Measurements from ENCODE around the gene NSMF.

Gene NSMF, protein sequence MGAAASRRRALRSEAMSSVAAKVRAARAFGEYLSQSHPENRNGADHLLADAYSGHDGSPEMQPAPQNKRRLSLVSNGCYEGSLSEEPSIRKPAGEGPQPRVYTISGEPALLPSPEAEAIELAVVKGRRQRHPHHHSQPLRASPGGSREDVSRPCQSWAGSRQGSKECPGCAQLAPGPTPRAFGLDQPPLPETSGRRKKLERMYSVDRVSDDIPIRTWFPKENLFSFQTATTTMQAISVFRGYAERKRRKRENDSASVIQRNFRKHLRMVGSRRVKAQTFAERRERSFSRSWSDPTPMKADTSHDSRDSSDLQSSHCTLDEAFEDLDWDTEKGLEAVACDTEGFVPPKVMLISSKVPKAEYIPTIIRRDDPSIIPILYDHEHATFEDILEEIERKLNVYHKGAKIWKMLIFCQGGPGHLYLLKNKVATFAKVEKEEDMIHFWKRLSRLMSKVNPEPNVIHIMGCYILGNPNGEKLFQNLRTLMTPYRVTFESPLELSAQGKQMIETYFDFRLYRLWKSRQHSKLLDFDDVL

DNA sequence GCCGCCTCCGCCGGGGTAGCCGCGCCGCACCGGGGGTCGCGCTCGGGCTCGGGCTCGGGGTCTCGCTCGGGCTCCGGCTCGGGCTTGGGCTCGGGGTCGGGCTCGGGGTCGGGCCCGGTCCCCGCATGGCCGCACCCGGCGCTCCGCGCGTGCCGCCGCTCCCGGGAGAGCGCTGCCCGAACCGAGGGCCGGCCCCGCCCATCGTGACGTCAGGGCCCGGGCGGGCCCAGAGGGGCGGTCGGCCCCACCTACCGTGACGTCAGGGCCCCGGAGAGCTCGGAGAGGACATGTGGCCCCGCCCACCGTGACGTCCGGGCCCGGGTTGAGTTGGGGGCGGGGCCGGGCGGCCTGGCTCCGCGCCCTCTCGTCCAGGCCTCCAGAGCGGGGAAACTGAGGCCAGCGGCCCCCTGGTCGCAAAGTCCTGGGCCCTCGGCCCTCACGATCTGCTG lies at the start of gene NSMF:
NSMF (minus strand) TSS at position 183 of the 449 bp plus-strand sequence. CDS start 232 bp downstream, outside the sequence.
- peak; percentile 93 for DNase-seq

DNA sequence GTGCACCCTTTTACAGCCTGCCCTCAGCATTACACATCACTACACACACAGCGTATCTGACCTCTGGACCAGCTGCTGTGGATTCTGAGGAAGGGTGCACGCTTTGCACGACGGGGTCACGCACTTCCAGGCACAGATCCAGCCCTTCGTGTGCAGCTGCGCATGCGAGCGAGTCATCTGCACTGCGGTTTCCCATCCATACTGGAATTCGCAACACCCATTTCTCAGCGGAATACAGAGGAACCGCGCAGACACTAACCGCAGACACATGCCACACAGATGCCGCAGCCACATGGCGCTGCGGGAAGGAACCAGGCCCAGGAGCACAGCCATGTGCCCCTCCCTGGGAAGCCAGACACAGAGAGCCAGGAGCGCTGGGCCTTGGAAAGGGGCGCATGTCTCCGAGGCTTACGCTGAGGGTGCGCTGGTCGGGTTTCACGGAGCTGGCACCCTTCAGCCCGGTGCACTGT lies 47.6 kb upstream of the NSMF start:
- peak; percentile 31 for DNase-seq

DNA sequence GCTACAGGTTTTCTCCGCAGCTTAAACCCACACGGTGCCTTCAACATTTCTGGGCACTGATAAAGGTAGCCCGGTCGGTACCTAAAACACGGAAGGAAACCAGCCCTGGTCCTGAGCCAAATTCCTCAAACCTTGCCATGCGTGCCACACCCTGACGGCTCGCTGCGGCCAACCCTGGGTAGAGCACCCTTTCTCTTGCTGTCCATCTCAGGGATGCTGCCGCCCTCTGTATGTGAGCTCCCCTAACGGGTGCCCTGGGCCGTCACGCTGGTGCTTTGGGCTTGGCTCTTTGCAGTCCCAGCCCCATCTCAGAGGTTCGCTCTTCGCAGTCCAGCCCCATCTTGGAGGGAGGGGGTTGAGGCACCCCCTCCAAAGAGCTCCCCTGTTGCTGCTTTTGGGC lies 47.1 kb upstream of the NSMF start:
- peak; percentile 8 for DNase-seq

DNA sequence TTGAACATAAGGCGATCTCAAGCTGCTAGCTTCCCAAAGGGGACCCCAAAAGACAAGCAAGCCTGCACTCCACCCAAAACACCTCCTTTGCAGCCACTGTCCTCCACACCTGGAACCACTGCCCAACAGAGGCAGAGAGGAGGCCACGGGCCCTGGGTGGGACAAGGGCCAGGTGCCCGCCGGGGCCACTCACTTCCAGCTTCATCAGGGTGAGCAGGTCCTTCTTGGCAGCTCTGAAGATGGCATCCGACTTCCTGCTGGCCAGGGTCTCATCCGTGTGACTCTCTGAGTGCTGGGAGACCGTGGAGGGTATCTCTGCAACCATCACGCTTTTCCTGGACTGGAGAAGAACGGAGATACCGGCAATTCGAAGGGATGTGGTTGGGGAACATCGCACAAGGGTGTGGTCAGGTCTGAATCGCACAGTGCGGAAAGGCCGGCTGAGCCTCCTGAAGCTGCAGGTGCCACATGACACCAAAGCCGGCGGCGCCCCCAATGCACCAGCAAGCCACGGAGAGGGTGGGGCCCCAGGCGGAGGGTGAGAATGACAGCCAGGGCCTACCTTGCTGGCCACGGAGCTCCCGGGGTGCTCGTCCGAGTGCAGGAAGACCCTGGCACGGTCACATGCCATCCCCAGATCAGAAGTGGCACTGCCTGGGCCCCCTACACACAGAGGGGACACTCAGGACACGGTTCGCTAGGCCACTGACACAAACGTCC lies 46.4 kb upstream of the NSMF start:
- peak; percentile 13 for DNase-seq

DNA sequence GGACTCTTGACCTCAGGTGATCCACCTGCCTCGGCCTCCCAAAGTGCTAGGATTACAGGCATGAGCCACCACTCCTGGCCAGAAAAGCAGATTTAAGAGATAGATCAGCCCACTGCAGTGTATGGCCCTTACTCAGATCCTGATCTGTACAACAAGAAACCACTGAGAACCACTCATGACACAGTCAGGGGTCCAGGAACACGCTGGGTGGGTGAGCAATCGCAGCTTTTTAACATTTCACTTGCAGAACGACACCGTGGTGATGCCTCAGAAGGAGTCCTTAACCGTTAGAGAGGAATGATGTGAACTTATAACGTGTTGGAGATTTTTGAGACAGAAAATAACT lies 45.3 kb upstream of the NSMF start:
- DNase-seq = peak; percentile 9

DNA sequence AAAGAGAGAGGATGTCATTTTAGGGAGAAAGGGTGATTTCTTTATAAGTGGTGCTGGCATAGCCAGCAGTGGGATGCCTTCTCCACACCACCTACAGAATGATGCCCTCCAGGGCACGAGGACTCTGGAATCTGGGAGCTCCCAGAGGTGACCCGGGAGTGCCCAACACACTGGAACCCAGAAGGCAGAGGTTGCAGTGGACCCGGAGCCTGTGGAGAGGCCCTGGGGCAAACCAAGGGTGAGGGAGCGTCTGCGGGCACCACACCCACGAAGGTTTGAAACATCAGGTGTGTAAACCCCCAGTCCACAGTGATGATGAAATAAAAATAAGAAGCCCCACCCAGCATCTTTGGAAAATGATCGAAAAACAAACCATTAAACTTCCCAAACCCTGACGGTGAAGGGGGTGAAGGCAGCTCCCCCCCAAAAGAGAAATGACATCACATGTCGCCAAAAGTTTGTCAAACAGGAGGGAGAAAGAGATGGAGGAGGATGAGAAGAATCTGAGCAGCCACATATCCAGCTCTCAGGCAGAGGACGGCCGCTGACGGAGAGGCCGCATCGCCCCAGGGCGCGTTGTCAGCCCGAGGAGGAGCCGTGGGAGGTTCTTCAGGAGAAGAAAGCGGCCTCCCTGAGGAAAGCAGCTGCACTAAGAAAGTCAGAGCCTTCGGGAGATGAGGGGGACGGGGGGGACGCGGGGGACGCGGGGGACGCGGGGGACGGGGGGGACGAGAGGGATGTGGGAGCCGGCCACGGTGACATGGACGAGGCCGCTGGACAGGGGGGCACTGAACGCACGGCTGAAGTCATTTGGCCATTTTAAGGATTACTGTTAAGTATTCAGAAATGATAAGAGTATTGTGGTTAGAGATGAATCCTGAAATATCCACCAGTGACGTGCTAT lies 43.1 kb upstream of the NSMF start:
- DNase-seq = no peak

DNA sequence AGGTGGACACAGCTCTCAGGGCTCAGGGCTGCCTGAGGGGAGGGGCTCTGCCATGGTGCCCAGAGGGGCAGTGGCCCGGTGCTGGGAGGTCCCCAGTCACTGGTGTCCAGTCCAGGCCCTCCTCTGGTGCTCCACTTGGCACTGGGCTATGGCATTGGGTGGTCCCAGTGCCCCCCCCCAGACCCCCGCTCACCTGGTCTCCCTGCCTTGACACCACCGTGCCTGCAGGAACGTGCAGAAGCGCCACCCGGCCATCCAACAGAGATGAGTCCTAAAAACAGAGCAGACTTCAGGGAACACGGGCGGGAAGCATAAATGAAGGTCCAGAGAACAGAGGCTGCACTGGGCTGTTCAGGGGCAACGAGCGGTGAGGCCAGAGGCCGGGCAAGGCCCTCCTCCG lies 42.3 kb upstream of the NSMF start:
- no peak for DNase-seq

DNA sequence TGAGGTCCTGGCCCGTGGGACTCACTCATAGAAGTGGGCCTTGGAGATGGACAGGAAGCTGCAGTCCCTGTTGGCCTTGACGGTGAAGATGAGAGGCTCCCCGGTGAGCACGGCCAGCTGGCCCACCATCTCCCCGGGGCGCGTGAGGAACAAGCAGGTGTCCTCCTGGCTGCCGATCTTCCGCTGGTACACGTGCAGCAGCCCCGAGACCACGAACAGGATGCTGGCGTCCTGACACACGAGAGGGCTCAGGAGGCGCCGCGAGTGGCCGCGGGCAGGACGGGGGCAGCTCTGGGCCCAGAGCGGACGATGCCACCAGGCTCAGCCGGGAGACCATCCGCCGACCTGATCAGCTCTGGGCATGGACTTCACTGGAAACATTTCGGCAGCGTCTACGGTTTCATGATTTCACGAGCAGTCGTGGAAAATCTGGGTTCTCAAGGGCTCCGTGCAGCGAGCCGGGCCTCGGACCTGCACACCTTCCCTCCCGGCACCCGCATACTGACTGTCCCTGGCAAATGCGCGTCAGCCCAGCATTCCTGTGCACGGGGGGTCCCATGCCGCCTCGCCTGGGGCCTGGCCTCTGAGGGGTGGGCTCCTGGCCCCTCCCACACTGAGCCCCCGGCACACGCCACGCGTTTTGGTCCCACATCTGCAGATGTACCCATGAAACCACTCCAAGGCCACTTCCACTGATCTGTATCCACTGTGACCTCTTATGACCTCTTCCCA lies 41.7 kb upstream of the NSMF start:
- no peak for DNase-seq

DNA sequence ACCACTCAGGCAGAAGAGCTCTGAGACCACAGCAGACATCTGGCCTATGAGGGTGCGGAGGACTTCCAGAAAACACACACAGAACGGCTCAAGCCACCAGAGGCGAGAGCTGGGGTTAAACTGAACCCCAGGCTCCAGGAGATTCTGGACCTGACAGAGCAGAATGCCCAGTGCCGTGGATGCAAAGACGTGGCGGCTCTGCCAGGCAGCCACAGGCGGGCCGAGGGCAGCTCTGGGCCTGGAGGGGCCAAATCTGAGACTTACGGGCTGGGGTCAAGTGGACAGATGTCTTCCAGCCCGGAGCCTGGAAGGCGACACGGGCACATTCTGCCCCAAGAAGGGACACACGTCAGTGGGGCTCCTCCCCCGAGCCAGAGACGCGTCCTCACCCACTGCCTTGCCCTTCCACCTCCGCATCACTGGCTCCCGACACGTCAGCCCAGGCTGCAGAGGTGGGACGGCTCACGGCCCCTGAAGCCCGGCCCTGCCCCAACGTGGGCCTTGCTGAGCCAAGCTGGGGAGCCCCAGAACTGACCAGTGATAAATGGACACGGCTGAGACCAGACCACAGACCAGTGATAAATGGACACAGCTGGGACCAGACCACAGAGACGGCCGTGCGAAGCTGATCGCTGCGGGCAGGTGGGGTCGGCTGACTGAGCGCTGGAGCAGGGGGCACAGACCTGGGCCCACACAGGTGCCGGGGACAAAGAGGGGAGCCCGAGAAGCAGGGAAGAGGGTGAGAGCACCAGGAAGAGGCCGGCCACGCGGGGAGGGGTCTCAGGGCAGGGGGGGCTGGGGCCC lies 40.9 kb upstream of the NSMF start:
- DNase-seq = no peak

DNA sequence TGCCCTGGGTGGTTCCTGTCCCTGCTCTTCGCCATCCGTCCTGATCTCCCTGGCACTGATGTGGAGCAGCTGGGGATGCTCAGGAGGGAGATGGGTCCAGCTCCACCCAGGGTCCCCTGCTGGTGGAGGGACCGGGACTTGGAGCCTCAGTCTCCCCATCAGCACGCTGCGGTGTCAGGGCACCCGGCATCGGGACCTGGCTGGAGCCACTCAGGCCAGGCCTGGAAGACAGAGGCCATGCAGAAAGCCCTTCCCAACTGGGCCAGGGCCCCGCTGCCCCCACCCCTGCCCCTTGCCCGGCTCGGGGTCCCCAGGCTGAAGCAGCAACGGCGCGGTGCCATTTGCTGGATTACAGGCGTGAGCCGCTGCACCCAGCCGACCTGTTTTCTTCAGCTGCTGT lies 40.3 kb upstream of the NSMF start:
- no peak for DNase-seq

DNA sequence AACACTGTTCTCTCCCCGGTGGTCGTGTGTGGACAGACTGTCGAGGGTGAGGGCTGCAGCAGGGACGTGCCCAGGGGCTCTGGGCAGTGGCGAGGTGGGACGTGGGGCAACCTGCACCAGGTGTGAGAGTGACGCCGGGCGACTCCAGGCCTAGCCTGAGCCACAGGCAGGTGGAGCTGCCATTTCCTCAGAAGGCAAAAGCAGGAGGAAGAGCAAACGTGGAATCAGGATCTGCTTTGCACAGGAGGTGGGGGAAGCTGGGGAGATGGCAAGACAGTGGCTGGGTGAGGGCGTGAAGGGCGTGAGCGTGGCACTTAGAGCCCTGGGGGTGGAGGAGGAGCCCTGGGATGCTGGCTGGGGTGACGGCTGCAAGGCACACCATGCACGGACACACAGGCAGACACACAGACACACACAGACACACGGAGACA lies 39.6 kb upstream of the NSMF start:
- DNase-seq = no peak

DNA sequence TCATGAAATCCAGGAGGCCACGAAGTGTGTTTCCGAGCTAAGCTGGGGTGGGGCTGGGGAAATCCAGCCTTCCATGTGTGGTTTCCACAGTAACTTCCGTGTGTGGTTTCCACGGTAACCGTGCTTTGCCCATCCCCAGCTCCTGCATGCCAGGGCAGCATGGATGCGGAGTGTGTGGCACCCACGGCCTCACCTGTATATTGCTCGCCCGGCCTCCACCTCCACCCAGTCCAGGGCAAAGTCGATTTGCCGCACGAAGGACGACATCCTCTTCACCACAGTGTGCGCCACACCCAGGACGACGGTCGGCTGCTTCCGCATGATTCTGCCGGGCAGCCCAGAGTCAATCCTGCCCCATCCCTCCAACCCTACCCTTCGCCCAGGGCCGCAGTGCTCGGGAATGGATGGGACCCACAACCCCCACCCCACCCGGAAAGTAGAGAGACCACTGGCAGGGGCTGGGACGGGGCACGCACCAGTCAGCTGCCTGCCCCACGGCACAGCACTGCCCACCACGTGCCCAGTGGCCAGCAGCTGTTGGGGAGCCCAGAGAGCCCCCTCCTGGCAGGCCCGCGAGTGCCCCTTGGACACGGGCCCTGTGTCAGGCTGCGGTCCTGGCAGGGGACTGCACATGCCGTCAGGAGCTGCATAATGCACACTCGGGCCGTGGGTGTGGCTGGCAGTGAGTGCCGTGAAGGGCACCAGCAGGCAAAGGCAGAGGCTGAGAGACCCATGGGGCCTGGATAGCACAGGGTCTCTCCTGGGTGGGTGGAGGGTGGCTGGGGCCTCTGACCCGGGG lies 39.0 kb upstream of the NSMF start:
- DNase-seq = no peak

DNA sequence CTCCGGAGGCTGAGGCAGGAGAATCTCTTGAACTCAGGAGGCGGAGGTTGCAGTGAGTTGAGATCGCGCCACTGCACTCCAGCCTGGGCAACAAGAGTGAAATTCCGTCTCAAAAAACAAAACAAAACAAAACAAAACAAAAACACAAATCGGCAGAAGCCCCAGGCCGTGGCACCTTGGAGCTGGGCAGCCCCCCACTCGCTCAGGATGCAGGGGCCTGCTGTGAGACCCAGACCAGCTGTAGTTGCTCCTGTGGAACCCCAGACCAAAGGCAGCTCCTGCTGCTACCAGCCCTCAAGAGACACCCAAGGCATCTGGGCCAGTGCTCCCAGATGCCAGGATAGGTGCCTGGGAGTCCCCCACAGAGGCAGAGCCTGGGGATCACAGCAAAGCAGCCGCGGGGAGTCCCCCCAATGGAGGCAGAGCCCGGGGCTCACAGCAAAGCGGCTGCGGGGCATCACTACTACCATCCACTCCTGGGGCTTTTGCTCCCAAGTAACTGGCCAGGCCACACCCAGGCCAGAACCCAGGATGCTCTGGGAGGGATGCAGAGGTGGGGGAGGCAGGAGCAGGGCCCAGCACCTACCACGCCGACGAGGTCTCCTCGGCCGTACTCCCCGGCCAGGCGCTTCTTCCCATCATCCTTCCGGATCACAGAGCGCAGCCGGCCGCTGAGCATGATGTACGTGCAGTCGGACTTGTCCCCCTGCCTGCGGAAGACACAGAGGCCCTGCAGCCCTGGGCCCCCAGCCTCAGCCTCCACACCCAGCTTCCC lies 37.7 kb upstream of the NSMF start:
- DNase-seq = no peak

DNA sequence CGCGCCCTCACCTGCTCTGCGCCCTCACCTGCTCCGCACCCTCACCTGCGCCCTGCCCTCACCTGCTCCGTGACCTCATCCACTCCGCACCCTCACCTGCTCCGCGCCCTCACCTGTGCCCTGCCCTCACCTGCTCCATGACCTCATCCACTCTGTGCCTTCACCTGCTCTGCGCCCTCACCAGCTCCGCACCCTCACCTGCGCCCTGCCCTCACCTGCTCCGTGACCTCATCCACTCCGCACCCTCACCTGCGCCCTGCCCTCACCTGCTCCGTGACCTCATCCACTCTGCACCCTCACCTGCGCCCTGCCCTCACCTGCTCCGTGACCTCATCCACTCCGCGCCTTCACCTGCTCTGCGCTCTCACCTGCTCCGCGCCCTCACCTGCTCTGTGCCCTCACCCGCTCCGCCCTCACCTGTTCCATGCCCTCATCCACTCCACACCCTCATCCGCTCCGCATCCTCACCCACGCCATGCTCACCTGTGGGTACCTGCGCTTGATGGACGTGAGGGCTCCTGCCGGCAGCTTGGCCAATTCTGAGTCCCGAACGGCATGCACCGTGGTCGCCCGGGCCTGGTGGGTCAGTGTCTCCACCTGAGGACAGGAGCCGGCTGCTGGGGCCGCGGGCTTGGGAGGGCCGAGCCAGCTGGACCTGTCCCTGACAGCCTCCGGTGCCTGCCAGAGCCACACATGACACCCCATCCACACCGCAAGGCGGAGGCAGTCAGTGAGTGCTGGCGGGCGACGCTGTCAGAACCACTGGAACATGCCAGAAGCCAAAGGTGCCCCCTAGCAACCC lies 35.6 kb upstream of the NSMF start:
- DNase-seq = no peak

DNA sequence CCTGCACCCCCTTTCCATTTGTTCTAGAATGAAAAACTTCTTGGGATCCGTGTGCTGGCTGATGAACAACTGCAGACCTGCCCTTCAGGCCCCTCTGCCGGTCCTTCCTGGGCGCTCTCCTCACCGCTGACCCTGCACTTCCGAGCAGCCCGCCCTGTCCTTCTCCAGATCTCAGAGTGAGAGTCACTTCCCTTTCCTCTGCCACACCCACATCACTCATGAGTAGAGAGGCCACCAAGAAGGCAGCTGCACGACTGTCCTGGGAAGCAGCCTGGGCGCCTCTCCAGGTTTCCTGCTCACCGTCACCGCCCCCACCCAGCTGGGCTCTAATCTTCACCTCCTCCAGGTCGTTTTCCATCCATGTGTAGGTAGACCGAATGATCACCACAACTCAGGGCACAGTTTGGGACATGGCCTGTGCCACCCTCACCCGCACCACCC lies 35.0 kb upstream of the NSMF start:
- no peak for DNase-seq

DNA sequence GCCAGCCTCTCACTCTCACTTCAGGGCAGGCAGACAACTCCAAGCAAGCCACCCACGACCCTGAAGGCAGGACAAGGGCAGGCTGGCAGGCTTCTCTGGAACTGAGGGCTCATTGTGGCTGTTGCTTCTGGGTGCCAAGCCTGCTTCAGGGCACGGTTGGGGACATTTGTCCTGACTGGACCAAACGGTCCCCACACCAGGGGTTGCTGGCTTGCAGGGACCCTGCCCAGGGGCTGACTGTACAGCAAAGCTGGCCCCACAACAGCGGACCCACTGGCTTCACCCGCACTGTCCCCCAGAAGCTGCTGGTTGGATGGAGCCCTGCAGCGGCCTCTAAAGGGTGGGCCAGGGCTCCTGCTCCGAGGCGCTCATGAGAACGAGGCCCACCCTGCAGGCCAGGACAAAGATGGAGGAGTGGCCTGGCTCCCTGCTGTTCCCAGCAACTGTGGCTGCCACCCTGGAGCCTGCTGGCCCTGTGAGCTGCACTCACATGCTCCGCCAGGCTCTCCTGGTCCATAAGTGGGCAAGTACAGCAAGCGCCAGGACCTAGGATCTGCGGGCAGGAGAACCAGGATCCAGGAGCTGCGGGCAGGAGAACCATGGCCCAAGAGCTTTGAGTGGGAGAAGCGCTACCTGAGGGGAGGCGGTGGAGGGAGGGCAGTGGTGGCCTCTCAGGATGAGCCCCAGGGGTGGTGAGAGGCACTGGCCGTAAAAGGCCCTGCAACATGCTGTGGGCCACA lies 34.4 kb upstream of the NSMF start:
- DNase-seq = no peak

DNA sequence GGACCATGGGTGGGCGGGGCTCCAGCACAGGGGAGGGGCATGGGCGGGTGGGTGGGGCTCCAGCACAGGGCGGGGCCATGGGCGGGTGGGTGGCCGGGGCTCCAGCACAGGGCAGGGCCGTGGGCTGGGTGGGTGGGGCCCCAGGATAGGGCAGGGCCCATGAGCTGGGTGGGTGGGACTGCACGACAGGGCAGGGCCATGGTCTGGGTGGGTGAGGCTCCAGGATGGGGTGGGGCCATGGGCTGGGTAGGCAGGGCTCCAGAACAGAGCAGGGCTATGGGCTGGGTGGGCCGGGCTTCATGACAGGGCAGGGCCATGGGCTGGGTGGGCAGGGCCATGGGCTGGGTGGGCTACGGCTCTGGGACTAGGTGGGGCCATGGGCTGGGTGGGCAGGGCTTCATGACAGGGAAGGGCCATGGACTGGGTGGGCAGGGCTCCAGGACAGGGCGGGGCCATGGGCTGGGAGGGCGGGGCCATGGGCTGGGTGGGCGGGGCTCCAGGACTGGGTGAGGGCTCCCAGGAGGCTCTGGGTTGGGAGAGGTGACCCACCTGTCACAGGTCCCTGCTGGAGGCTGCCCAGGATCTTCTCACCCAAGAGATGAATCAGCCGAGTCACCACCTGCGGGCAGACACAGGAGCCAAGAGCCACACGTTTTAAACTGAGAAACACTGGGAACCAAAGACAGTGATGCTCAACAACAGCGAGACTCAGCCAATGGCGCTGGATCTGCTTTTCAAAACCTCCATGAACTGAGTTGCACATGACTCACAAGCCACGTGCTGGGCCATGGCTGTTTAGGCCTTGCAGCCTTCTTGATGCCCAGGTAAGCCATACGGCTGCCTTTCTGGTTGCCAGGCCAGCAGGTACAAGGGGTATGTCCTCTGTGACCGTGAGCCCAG lies 33.6 kb upstream of the NSMF start:
- DNase-seq = no peak

Data from left hindlimb (tissue), 1 donor.